Gastroesophageal sphincter (tissue), 4 donors: Measurements from ENCODE around the gene LRRC55. TPM values are rescaled to one million over a fixed set of nuclear protein-coding genes. Genes with fewer than 3 reads are reported as not detected.

Experiments used
- ATAC-seq: fragments of 150-250 bp; one replicate; pipeline ENCODE4 v1.9.1; 2016; ENCODE audit warnings: mild to moderate bottlenecking, moderate library complexity
- H3K27ac ChIP-seq, 4 donors: fragments of 200-600 bp; sonication (generic) in 3 of 4; 1 replicate in 3 of 4; 2 replicates in 1 of 4; pipeline ENCODE4 v1.5.1; 2016 to 2019
- H3K27me3 ChIP-seq: fragments of 200-600 bp; sonication (generic); one replicate; pipeline ENCODE4 v1.5.1; 2019
- H3K36me3 ChIP-seq, 2 donors: fragments of 200-600 bp; sonication (generic); one replicate each; pipeline ENCODE4 v1.5.1; 2019; ENCODE audit warnings: control low read depth in 1 of 2
- H3K4me1 ChIP-seq, 3 donors: fragments of 200-600 bp; sonication (generic); 1 replicate in 2 of 3; 2 replicates in 1 of 3; pipeline ENCODE4 v1.5.1; 2016 to 2019; ENCODE audit warnings: control low read depth in 2 of 3
- H3K4me3 ChIP-seq, 2 donors: fragments of 200-600 bp; sonication (generic); one replicate each; pipeline ENCODE4 v1.5.1; 2019; ENCODE audit warnings: mild to moderate bottlenecking in 1 of 2, moderate library complexity in 1 of 2
- H3K9me3 ChIP-seq, 3 donors: fragments of 200-600 bp; sonication (generic); one replicate each; pipeline ENCODE4 v1.5.1; 2017 to 2019; ENCODE audit warnings: control low read depth in 2 of 3
- EP300 ChIP-seq: sonication (generic); formaldehyde crosslinking; IDR thresholded peaks from one replicate; pipeline ENCODE4 v1.6.1; 2017; ENCODE audit warnings: antibody characterized with exemption, mild to moderate bottlenecking
- POLR2A ChIP-seq, 2 donors: fragments of 450-650 bp; IDR thresholded peaks; one replicate each; pipeline ENCODE4 v1.6.1; 2017; ENCODE audit warnings: antibody characterized with exemption in 2 of 2, mild to moderate bottlenecking in 2 of 2, moderate library complexity in 1 of 2
- POLR2AphosphoS5 ChIP-seq: sonication (generic); formaldehyde crosslinking; IDR thresholded peaks from one replicate; pipeline ENCODE4 v1.6.1; 2017; ENCODE audit warnings: antibody characterized with exemption
- WGBS, 2 donors: methylation state at CpG; one replicate each; pipeline ENCODE4 v1.1.5; 2018; ENCODE audit warnings: low coverage in 1 of 2; 5-methylcytosine and 5-hydroxymethylcytosine counted together
- total RNA-seq, 4 donors: library from RNA; depleted of rRNA; stranded (reverse); fragments of >200 nt; gene quantifications; one replicate each; pipeline ENCODE4 v1.1.0, GENCODE V29; 2016
- TF ChIP-seq, protein P1 (sequence below), 4 experiments: fragments of 200-600 bp in 2 of 4; fragments of 450-650 bp in 2 of 4; sonication (generic) in 1 of 4; IDR thresholded peaks; one replicate each; pipeline ENCODE4 v1.5.1; 2017 to 2019; ENCODE audit warnings: antibody characterized with exemption in 4 of 4, mild to moderate bottlenecking in 2 of 4, moderate library complexity in 2 of 4

LRRC55 gene, protein sequence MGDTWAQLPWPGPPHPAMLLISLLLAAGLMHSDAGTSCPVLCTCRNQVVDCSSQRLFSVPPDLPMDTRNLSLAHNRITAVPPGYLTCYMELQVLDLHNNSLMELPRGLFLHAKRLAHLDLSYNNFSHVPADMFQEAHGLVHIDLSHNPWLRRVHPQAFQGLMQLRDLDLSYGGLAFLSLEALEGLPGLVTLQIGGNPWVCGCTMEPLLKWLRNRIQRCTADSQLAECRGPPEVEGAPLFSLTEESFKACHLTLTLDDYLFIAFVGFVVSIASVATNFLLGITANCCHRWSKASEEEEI
- total RNA-seq, result under 1 TPM in 2 of 4 donors, not detected in 2; 0.12 to 0.13 TPM

DNA sequence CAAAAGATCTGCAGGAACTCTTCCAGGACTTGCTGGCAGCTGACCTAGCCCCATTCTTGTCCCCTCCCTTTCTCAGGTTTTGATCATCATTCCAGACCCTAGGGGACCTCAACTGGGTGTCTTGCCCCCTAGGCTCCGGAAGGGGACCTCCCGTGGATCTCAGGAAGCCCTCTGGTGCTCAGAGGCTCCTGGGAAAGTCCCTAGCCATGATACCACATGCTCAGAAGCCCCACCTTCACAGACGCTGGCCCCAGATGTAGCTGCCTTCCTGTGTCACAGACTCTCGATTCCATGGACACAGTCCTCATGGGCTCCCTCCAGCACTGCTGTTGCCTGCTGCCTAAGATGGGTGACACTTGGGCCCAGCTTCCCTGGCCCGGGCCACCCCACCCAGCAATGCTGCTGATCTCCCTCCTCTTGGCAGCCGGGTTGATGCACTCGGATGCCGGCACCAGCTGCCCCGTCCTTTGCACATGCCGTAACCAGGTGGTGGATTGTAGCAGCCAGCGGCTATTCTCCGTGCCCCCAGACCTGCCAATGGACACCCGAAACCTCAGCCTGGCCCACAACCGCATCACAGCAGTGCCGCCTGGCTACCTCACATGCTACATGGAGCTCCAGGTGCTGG is at the start of gene LRRC55:
TSS of gene LRRC55 (plus strand) at position 276 of the 628 bp plus-strand sequence. CDS start at position 346, 70 bp downstream.
- peaks cover 0 to 8% (median 0%) of the 10 kb centered on the region in 3 donors for H3K4me1 ChIP-seq
- peaks cover 45% of the 10 kb centered on the region for H3K27me3 ChIP-seq
- no peak within 1 kb of the TSS for H3K27ac ChIP-seq
- no peak within 1 kb of the TSS for H3K4me3 ChIP-seq
- no peaks in the 10 kb centered on the region for H3K36me3 ChIP-seq
- 71 to 100% methylated on average over 2 to 7 of the region's 15 CpGs for WGBS, 2 donors
- TF ChIP-seq EP300 (no peak), POLR2A (IDR thresholded peaks at IDR 0.05) (no peak), POLR2AphosphoS5 (no peak)
- TF ChIP-seq, protein P1, sequence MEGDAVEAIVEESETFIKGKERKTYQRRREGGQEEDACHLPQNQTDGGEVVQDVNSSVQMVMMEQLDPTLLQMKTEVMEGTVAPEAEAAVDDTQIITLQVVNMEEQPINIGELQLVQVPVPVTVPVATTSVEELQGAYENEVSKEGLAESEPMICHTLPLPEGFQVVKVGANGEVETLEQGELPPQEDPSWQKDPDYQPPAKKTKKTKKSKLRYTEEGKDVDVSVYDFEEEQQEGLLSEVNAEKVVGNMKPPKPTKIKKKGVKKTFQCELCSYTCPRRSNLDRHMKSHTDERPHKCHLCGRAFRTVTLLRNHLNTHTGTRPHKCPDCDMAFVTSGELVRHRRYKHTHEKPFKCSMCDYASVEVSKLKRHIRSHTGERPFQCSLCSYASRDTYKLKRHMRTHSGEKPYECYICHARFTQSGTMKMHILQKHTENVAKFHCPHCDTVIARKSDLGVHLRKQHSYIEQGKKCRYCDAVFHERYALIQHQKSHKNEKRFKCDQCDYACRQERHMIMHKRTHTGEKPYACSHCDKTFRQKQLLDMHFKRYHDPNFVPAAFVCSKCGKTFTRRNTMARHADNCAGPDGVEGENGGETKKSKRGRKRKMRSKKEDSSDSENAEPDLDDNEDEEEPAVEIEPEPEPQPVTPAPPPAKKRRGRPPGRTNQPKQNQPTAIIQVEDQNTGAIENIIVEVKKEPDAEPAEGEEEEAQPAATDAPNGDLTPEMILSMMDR (IDR thresholded peaks at IDR 0.05), result no peak
- ATAC-seq, result no peak
- no peaks in the 10 kb centered on the region for H3K9me3 ChIP-seq

DNA sequence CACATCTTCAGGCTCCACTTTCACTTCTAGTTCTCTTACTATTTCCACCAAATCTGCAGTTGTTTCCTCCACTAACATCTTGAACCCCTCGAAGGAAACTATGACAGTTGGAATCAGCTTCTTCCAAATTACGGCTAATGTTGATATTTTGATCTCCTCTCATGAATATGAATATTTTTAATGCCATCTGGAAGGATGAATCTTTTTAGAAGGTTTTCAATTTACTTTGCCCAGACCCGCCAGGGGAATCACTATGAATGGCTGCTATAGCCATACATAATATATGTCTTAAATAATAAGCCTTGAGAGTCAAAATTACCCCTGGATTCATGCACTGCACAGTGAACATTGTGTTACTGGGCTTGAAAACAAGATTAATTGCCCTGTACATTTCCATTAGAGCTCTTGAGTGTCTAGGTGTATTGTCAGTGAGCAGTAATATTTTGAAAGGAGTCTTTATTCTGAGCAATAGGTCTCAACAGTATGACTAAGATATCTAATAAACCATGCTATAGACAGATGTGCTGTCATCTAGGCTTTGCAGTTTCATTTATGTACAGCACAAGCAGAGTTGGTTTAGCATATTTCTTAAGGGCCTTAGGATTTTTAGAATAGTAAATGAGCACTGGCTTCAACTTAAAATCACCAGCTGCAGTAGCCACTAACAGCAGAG is 48.3 kb upstream of the LRRC55 start:
- Histone ChIP-seq H3K27me3 (no peaks in the 10 kb centered on the region), H3K4me1 (no peaks in the 10 kb centered on the region), H3K4me3 (no peak overlapping the region), H3K36me3 (no peaks in the 10 kb centered on the region), H3K9me3 (no peaks in the 10 kb centered on the region), H3K27ac (no peak overlapping the region)
- 70 to 81% methylated on average over 3 of the region's 3 CpGs for WGBS, 2 donors
- TF ChIP-seq POLR2AphosphoS5 (no peak), EP300 (no peak), POLR2A (IDR thresholded peaks at IDR 0.05) (no peak)
- TF ChIP-seq, protein P1 (IDR thresholded peaks at IDR 0.05), result no peak
- no peak for ATAC-seq

DNA sequence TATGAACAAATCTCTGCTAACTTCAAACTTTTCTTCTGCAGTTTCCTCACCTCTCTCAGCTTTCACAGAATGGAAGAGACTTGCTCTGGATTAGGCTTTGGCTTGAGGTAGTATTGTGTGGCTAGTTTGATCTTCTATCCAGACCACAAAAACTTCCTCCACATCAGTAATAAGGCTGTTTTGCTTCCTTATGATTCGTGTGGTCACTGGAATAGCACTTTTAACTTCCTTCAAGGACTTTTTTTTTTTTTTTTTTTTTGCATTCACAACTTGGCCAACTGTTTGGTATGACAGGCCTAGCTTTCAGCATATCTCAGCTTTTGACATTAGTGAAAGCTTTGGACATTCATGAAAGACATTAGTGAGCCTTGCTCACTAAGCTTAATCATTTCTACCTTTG is 47.5 kb upstream of the LRRC55 start:
- no peaks in the 10 kb centered on the region for H3K4me1 ChIP-seq
- no peaks in the 10 kb centered on the region for H3K9me3 ChIP-seq
- H3K4me3 ChIP-seq, result no peak overlapping the region
- H3K27ac ChIP-seq, result no peak overlapping the region
- no peak for TF ChIP-seq EP300
- TF ChIP-seq POLR2A (IDR thresholded peaks at IDR 0.05), result no peak
- TF ChIP-seq, protein P1 (IDR thresholded peaks at IDR 0.05), result no peak
- no peak for TF ChIP-seq POLR2AphosphoS5
- H3K36me3 ChIP-seq, result no peaks in the 10 kb centered on the region
- H3K27me3 ChIP-seq, result no peaks in the 10 kb centered on the region
- no peak for ATAC-seq
- WGBS, 2 donors, result 50 to 57% methylated on average over 1 of the region's 1 CpG

DNA sequence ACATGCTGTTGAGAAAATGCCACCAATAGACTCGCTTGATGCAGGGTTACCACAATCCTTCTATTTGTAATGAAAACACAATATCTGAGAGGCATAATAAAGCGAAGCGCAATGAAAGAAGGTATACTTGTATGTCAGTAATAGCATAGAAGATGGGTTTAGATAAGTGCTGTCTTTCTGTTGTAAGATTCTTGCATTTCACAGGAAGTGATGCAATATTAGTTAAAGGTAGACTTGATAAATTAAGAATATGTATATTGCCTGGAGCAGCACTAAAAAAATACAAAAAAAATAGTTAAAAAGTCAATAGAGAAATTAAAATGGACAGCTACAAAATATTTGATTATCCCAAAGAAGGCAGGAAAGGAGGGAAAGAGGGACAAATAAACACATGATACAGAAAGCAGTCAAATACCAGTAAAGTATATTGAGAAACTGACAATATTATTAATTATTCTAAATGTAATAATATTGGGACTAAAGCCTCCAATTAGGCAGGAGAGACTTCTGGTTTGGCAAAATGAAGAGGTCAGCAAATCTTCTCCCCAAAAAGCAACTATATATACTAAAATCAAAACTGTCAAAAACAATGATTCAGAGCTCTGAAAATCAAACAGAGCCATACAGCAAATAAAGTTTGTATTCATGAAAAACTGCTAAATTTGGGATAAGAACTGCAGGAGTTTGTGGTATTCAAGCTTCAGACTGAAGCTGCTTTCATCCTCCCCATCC is 46.6 kb upstream of the LRRC55 start:
- no peak overlapping the region for H3K27ac ChIP-seq
- no peaks in the 10 kb centered on the region for H3K9me3 ChIP-seq
- H3K4me3 ChIP-seq, result no peak overlapping the region
- TF ChIP-seq POLR2AphosphoS5 (no peak), EP300 (no peak), POLR2A (IDR thresholded peaks at IDR 0.05) (no peak)
- TF ChIP-seq, protein P1 (IDR thresholded peaks at IDR 0.05), result no peak
- 94 to 95% methylated on average over 3 of the region's 3 CpGs for WGBS, 2 donors
- H3K27me3 ChIP-seq, result no peaks in the 10 kb centered on the region
- no peaks in the 10 kb centered on the region for H3K4me1 ChIP-seq
- no peak for ATAC-seq
- H3K36me3 ChIP-seq, result no peaks in the 10 kb centered on the region
